ENCODE measurements around the gene ACSM2A.
"Not testable (repeated sequence)": the region's sequence is repeated elsewhere in the genome, so short reads cannot be mapped to it uniquely, and the experiment has no call there.

DNA sequence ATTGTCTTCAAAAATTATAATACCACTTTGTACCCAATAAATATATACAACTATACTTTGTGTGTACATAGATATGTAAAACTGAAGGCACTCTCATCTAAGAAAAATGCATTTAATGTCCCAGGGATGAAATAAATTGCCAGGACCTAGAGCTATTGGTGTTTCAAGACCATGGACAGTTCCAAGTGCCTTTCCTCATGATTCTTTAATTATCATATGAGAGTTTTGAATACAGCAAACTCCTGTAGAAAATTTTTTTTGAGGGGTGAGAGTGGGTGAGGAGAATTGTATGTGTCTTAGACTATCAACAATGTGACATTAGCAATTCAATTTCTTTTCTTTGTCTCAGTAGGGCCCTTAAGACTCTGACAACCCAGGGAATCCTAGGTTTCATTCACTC, 17.6 kb downstream of the ACSM2A start:
- not testable (repeated sequence) for TF ChIP-seq SIRT6 (IDR thresholded peaks at IDR 0.05; ENCODE audit: low read depth, low read length); ZNF124 (CRISPR knock-in tag; IDR thresholded peaks at IDR 0.05); BACH1 (tag; IDR thresholded peaks at IDR 0.05); CTCF (IDR thresholded peaks at IDR 0.05 in 2 of 3, conservative IDR thresholded peaks at IDR 0.05 in 1 of 3; ENCODE audit: insufficient read depth in 2 of 3, low read depth in 1 of 3, low read length in 3 of 3); ZNF174 (CRISPR knock-in tag; IDR thresholded peaks at IDR 0.05); SMARCA5 (IDR thresholded peaks at IDR 0.05); GABPA (tag; conservative IDR thresholded peaks at IDR 0.05; ENCODE audit: low read depth)

Measured in K562 (cell line).